IMR-90 (cell line): ENCODE results near the gene B3GNT5. TPM values are rescaled to one million over a fixed set of nuclear protein-coding genes. Genes with fewer than 3 reads are reported as not detected.
A peak's percentile ranks its signal among the peaks of the same experiment; 100 is the strongest.

Experiments used
- ATAC-seq: fragments of 200-7000 bp; cut with Tn5 transposase; 2 replicates; pipeline ENCODE4 v1.9.1; 2020; ENCODE audit warnings: low read depth, mild to moderate bottlenecking, moderate library complexity
- Bru-seq: library from RNA; stranded (reverse); fragments of 400-500 nt; gene quantifications from one replicate; lab custom pipeline; 2021; lab: Mats Ljungman, UMichigan
- BruChase-seq, 2 experiments: library from RNA; stranded (reverse); fragments of 400-500 nt; gene quantifications; one replicate each; lab custom pipeline; 2021; lab: Mats Ljungman, UMichigan
- BruUV-seq: library from RNA; stranded (reverse); fragments of 400-500 nt; replicated peaks from 2 replicates; lab custom pipeline; 2021; lab: Mats Ljungman, UMichigan
- CTCF ChIA-PET: fragments of 300-600 bp; formaldehyde crosslinking; extraction: SDS; loops from one replicate; lab custom pipeline; 2021; ENCODE audit warnings: antibody characterized with exemption; lab: Yijun Ruan, JAX
- POLR2A ChIA-PET: fragments of 300-600 bp; sonication (Branson Sonifier 250); formaldehyde crosslinking; loops from one replicate; lab custom pipeline; 2022; ENCODE audit warnings: antibody characterized with exemption; ENCODE audit not compliant: unreplicated experiment; lab: Charles Lee
- DNase-seq: peaks from one replicate; pipeline ENCODE4 v3.0.0; 2013
- H2AFZ ChIP-seq: replicated peaks from 2 replicates; pipeline ENCODE3; 2013; ENCODE audit warnings: low read length, mild to moderate bottlenecking; ENCODE audit not compliant: poor library complexity
- H2AK5ac ChIP-seq: 2 replicates; pipeline ENCODE4 v1.6.1; 2013; ENCODE audit warnings: low read depth, low read length, inconsistent platforms
- H2AK9ac ChIP-seq: replicated peaks from 2 replicates; pipeline ENCODE3; 2013; ENCODE audit warnings: mild to moderate bottlenecking, low read depth, low read length, moderate library complexity; ENCODE audit not compliant: poor library complexity
- H2BK120ac ChIP-seq: 2 replicates; pipeline ENCODE4 v1.6.1; 2013; ENCODE audit warnings: low read depth, low read length, inconsistent platforms
- H2BK15ac ChIP-seq: 3 replicates; pipeline ENCODE4 v1.6.1; 2013; ENCODE audit warnings: low read depth, low read length, inconsistent platforms
- H2BK20ac ChIP-seq: 2 replicates; pipeline ENCODE4 v1.6.1; 2013; ENCODE audit warnings: low read depth, mild to moderate bottlenecking, inconsistent platforms, low read length, moderate library complexity
- H2BK5ac ChIP-seq: 2 replicates; pipeline ENCODE4 v1.6.1; 2013; ENCODE audit warnings: mild to moderate bottlenecking, low read depth, low read length, inconsistent platforms; ENCODE audit not compliant: poor library complexity, severe bottlenecking
- H3K14ac ChIP-seq: replicated peaks from 2 replicates; pipeline ENCODE4 v1.6.1; 2013; ENCODE audit warnings: low read depth, low read length, inconsistent platforms
- H3K18ac ChIP-seq: 2 replicates; pipeline ENCODE4 v1.6.1; 2013; ENCODE audit warnings: low read depth, low read length, control low read depth
- H3K23ac ChIP-seq: 2 replicates; pipeline ENCODE4 v1.6.1; 2013; ENCODE audit warnings: low read depth, low read length, inconsistent platforms
- H3K27ac ChIP-seq: 2 replicates; pipeline ENCODE4 v1.5.1; 2013; ENCODE audit warnings: mild to moderate bottlenecking, control low read depth, low read length; ENCODE audit not compliant: insufficient read depth
- H3K27me3 ChIP-seq: 2 replicates; pipeline ENCODE4 v1.6.1; 2013; ENCODE audit warnings: low read length; ENCODE audit not compliant: control insufficient read depth, insufficient read depth
- H3K36me3 ChIP-seq: 2 replicates; pipeline ENCODE4 v1.6.1; 2013; ENCODE audit warnings: low read length, mixed read lengths; ENCODE audit not compliant: control insufficient read depth, insufficient read depth
- H3K4ac ChIP-seq: 2 replicates; pipeline ENCODE4 v1.6.1; 2013; ENCODE audit warnings: low read depth, low read length, inconsistent platforms
- H3K4me1 ChIP-seq: 2 replicates; pipeline ENCODE4 v1.6.1; 2013; ENCODE audit warnings: low read length, mixed read lengths; ENCODE audit not compliant: control insufficient read depth, insufficient read depth
- H3K4me2 ChIP-seq: 2 replicates; pipeline ENCODE4 v1.6.1; 2013; ENCODE audit warnings: low read depth, mild to moderate bottlenecking, control low read depth, low read length, moderate library complexity
- H3K4me3 ChIP-seq: 2 replicates; pipeline ENCODE4 v1.5.1; 2013; ENCODE audit warnings: low read depth, mild to moderate bottlenecking, control low read depth, low read length, moderate library complexity; ENCODE audit not compliant: insufficient read depth
- H3K56ac ChIP-seq: 2 replicates; pipeline ENCODE4 v1.6.1; 2013; ENCODE audit warnings: low read length, inconsistent platforms; ENCODE audit not compliant: insufficient read depth; ENCODE audit errors: extremely low read depth
- H3K79me1 ChIP-seq, 2 experiments: 2 replicates each; pipeline ENCODE4 v1.6.1; 2013; ENCODE audit warnings: low read length in 2 of 2, inconsistent platforms in 1 of 2, low read depth in 1 of 2
- H3K9ac ChIP-seq: 2 replicates; pipeline ENCODE4 v1.6.1; 2013; ENCODE audit warnings: low read depth, low read length, control low read depth
- H3K9me1 ChIP-seq: 2 replicates; pipeline ENCODE4 v1.6.1; 2013; ENCODE audit warnings: low read length, inconsistent platforms; ENCODE audit not compliant: insufficient read depth
- H3K9me3 ChIP-seq: 2 replicates; pipeline ENCODE4 v1.6.1; 2013; ENCODE audit warnings: low read length; ENCODE audit not compliant: control insufficient read depth, insufficient read depth
- H4K20me1 ChIP-seq: 2 replicates; pipeline ENCODE4 v1.6.1; 2013; ENCODE audit warnings: low read length, inconsistent platforms; ENCODE audit not compliant: insufficient read depth
- H4K5ac ChIP-seq: 2 replicates; pipeline ENCODE4 v1.6.1; 2013; ENCODE audit warnings: mild to moderate bottlenecking, low read depth, low read length, control low read depth
- H4K8ac ChIP-seq, 2 experiments: 2 replicates each; pipeline ENCODE4 v1.6.1; 2013; ENCODE audit warnings: low read depth in 2 of 2, low read length in 2 of 2, control low read depth in 1 of 2, inconsistent platforms in 1 of 2
- H4K91ac ChIP-seq: 2 replicates; pipeline ENCODE4 v1.6.1; 2013; ENCODE audit warnings: low read depth, low read length, inconsistent platforms; ENCODE audit not compliant: insufficient read depth
- BHLHE40 ChIP-seq: fragments of 150-350 bp; IDR thresholded peaks from 2 replicates; pipeline ENCODE4 v1.6.1; 2016; ENCODE audit warnings: mild to moderate bottlenecking, low read depth, low read length
- CEBPB ChIP-seq: IDR thresholded peaks from 2 replicates; pipeline ENCODE4 v1.6.1; 2012; ENCODE audit warnings: low read depth, low read length, improper control_type of control experiment
- RAD21 ChIP-seq: IDR thresholded peaks from 2 replicates; pipeline ENCODE4 v1.6.1; 2012; ENCODE audit warnings: low read length, improper control_type of control experiment
- SMC3 ChIP-seq: fragments of 150-350 bp; IDR thresholded peaks from 2 replicates; pipeline ENCODE4 v1.6.1; 2016; ENCODE audit warnings: low read depth, mild to moderate bottlenecking, antibody characterized with exemption, low read length, moderate library complexity
- USF2 ChIP-seq: fragments of 150-350 bp; IDR thresholded peaks from 2 replicates; pipeline ENCODE4 v1.6.1; 2017; ENCODE audit warnings: mild to moderate bottlenecking, antibody characterized with exemption, low read length, low read depth
- WGBS, 2 experiments: methylation state at CpG; one replicate each; pipeline versions ENCODE4 v1.1.5 to v1.1.7; 2013; ENCODE audit warnings: missing lambda C conversion rate in 2 of 2; ENCODE audit not compliant: insufficient read length in 1 of 2; ENCODE audit errors: extremely low coverage in 2 of 2; 5-methylcytosine and 5-hydroxymethylcytosine counted together
- dilution Hi-C: fragments of 300-500 bp; cut with HindIII; formaldehyde crosslinking; loops from one replicate; pipeline ENCODE4 v1.14.3; 2018; ENCODE audit warnings: low sequenced_read_pairs; ENCODE audit not compliant: unreplicated experiment
- in situ Hi-C: fragments of 300-500 bp; cut with MboI; formaldehyde crosslinking; loops from 3 replicates; pipeline ENCODE4 v1.14.3; 2019; ENCODE audit warnings: low sequenced_read_pairs, inconsistent platforms, mixed read lengths
- intact Hi-C: fragments of 100-400 bp; cut with micrococcal nuclease; formaldehyde crosslinking; loops from 2 replicates; pipeline ENCODE4 v1.10.0; 2022
- long read RNA-seq: library from polyadenylated mRNA; unstranded; transcript quantifications from one replicate; pipeline ENCODE4 v2.0.0, GENCODE V29; 2021; ENCODE audit not compliant: unreplicated experiment
- polyA plus RNA-seq, 3 experiments: library from polyadenylated mRNA; depleted of rRNA; stranded (reverse); fragments of >200 nt; gene quantifications; 2 replicates each; pipeline ENCODE4 v1.2.3, GENCODE V29; 2012; ENCODE audit warnings: low replicate concordance in 1 of 3
- total RNA-seq: library from RNA; depleted of rRNA; stranded (reverse); fragments of >200 nt; gene quantifications from 2 replicates; pipeline ENCODE4 v1.2.3, GENCODE V29; 2012; rRNA removed

The B3GNT5 gene, protein sequence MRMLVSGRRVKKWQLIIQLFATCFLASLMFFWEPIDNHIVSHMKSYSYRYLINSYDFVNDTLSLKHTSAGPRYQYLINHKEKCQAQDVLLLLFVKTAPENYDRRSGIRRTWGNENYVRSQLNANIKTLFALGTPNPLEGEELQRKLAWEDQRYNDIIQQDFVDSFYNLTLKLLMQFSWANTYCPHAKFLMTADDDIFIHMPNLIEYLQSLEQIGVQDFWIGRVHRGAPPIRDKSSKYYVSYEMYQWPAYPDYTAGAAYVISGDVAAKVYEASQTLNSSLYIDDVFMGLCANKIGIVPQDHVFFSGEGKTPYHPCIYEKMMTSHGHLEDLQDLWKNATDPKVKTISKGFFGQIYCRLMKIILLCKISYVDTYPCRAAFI
- 3.4 and 4.4 TPM in 2 replicates for total RNA-seq
- 1.4 and 1.6 TPM in 2 replicates for polyA plus RNA-seq (2012; rRNA removed)
- 0.33 and 0.35 TPM in 2 replicates for polyA plus RNA-seq (2012; cell fraction: cytosol; rRNA removed)
- 0.21 and 1.7 TPM in 2 replicates for polyA plus RNA-seq (2012; cell fraction: nucleus; rRNA removed; ENCODE audit: low replicate concordance)
- percentile 35 among the genes with signal in this experiment for Bru-seq, nascent RNA
- BruChase-seq, experiment 1, labeled RNA remaining after a 6-hour chase: percentile 28 among the genes with signal in this experiment
- BruChase-seq, experiment 2, labeled RNA remaining after a 2-hour chase: percentile 34 among the genes with signal in this experiment
- long read RNA-seq, partial matches to known transcripts: 0 of 2 reads
- long read RNA-seq, other reads (novel, unspliced or antisense): 2 of 2 reads

- H4K5ac ChIP-seq: no peak within 1 kb of the TSS
- no peak within 1 kb of the TSS; the same call in 1 of the 2 replicates for H4K91ac ChIP-seq
- peak within 1 kb of the TSS; percentile 35 for H3K9ac ChIP-seq
- H3K56ac ChIP-seq: no peak within 1 kb of the TSS
- BruUV-seq: no TSS peak
- peak within 1 kb of the TSS; percentile 61 for H3K4me3 ChIP-seq
- POLR2A ChIA-PET: no interaction called here
- TF ChIP-seq RAD21 (no peak), CEBPB (no peak), SMC3 (no peak), USF2 (no peak), BHLHE40 (no peak)
- no peak within 1 kb of the TSS for H3K4ac ChIP-seq
- no peak within 1 kb of the TSS for H3K18ac ChIP-seq
- ATAC-seq (peak; percentile 53), DNase-seq (no peak)
- H2BK15ac ChIP-seq: no peak within 1 kb of the TSS
- no peaks in the 10 kb centered on the region for H3K36me3 ChIP-seq
- H2BK5ac ChIP-seq: no peak within 1 kb of the TSS
- 1% methylated on average over 21 of the region's 43 CpGs; no CpG with 5 or more reads in 1 of the 2 experiments for WGBS, 2 experiments
- peaks cover 36% of the 10 kb centered on the region for H3K27me3 ChIP-seq
- peak within 1 kb of the TSS; percentile 79 for H3K4me2 ChIP-seq
- no peaks in the 10 kb centered on the region for H4K20me1 ChIP-seq
- H3K27ac ChIP-seq: no peak within 1 kb of the TSS; the same call in 1 of the 2 replicates
- no peaks in the 10 kb centered on the region for H3K9me1 ChIP-seq
- H3K23ac ChIP-seq: peak within 1 kb of the TSS; percentile 4; the same call in 1 of the 2 replicates
- CTCF ChIA-PET: no interaction called here
- H2BK120ac ChIP-seq: 0 out of 2 replicates have a peak within 1 kb of the TSS, but pooled peaks have one; percentile 6
- 0 out of 2 replicates have a peak within 1 kb of the TSS, but pooled peaks have one; percentile 2 for H3K14ac ChIP-seq
- peak within 1 kb of the TSS; percentile 91 for H2AFZ ChIP-seq
- no peak within 1 kb of the TSS for H2BK20ac ChIP-seq
- in situ Hi-C loops (no loop called here), intact Hi-C loops (loop anchor here (5.0 kb wide), 2 partner anchors 129 to 131 kb away; no protein-coding TSS in a partner anchor), dilution Hi-C loops (no loop called here)
- H3K79me1 ChIP-seq: peaks cover 0 to 4% of the 10 kb centered on the region in 2 experiments; a peak in 1 of 4 replicates
- H3K4me1 ChIP-seq: no peaks in the 10 kb centered on the region
- H2AK5ac ChIP-seq: no peak within 1 kb of the TSS
- H4K8ac ChIP-seq: peak within 1 kb of the TSS in 1 of 2 experiments; percentile 21; a peak in 1 of 4 replicates
- peaks cover 5% of the 10 kb centered on the region for H3K9me3 ChIP-seq
- peak within 1 kb of the TSS; percentile 3 for H2AK9ac ChIP-seq
Observed at GRCh38 chr3:183252973-183253527, at the start of gene B3GNT5. TSS of gene B3GNT5 (plus strand) at chr3:183253253. CDS start at chr3:183269799, 16,546 bp downstream.
